Mesothelial cell of epicardium (in vitro differentiated cells): ENCODE results near the gene FBLIM1. TPM values are rescaled to one million over a fixed set of nuclear protein-coding genes. Genes with fewer than 3 reads are reported as not detected.

Source experiments
- DNase-seq, 2 experiments: peaks; one replicate each; pipeline ENCODE4 v3.0.0; 2021; ENCODE audit warnings: low spot score in 2 of 2; ENCODE audit not compliant: unreplicated experiment in 2 of 2
- H3K27ac Mint-ChIP-seq: 2 replicates; pipeline ENCODE4 v1.8.0; 2021; ENCODE audit warnings: mixed read lengths
- H3K27me3 Mint-ChIP-seq: 2 replicates; pipeline ENCODE4 v1.8.0; 2021; ENCODE audit warnings: low read depth, mixed read lengths
- H3K36me3 Mint-ChIP-seq: 2 replicates; pipeline ENCODE4 v1.8.0; 2021; ENCODE audit warnings: mixed read lengths
- H3K4me1 Mint-ChIP-seq: 2 replicates; pipeline ENCODE4 v1.8.0; 2021; ENCODE audit warnings: mixed read lengths
- H3K4me3 Mint-ChIP-seq: 2 replicates; pipeline ENCODE4 v1.8.0; 2021; ENCODE audit warnings: mild to moderate bottlenecking, moderate library complexity, mixed read lengths
- H3K9me3 Mint-ChIP-seq: 2 replicates; pipeline ENCODE4 v1.8.0; 2021; ENCODE audit warnings: mixed read lengths
- CTCF ChIP-seq: fragments of 200-600 bp; sonication (generic); IDR thresholded peaks from one replicate; pipeline ENCODE4 v1.5.0; 2021; ENCODE audit warnings: antibody characterized with exemption; ENCODE audit not compliant: unreplicated experiment
- total RNA-seq: library from RNA; stranded (reverse); gene quantifications from 3 replicates; pipeline ENCODE4 v1.2.1, GENCODE V29; 2021

The FBLIM1 gene
- total RNA-seq, 1 donor from 2014 or later: 103 TPM

DNA sequence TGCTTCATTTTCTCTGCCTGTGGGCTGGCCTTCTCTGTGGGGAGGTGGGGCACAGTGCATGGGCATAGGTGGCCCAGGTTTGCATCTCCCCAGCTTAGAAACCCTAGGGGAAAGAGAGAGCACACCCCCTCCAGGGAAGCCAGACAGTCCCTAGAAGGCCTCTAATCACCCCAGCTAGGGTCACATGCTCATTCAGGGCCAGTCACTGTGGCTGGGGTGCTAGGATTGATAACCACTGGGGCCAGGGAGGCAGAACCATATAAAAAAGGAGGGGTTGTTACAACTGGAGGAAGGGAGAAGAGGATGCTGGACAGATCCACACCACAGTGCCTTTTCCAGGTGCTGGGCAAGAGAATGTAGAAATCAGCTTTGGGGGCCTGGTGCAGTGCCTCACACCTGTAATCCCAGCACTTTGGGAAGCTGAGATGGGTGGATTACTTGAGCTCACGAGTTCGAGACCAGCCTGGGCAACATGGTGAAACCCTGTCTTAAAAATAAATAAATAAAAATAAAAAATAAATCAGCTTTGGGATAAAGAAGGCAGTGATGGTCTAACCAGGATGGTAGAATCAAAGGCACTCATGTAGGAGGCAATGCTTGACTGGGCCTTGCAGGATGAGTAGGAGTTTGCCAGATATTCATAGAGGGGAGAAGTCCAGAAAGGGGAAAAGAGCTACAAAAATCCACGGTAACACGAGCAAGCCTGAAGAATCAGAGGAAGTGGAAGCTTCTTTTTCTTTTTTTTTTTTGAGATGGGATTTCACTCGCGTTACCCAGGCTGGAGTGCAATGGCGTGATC, 19.5 kb downstream of the FBLIM1 start:
- Mint-ChIP-seq H3K27ac (no peak overlapping the region), H3K27me3 (no peaks in the 10 kb centered on the region), H3K36me3 (peaks cover 50% of the 10 kb centered on the region), H3K9me3 (no peaks in the 10 kb centered on the region), H3K4me3 (no peak overlapping the region), H3K4me1 (no peaks in the 10 kb centered on the region)
- no peak for TF ChIP-seq CTCF
- no peak for DNase-seq

DNA sequence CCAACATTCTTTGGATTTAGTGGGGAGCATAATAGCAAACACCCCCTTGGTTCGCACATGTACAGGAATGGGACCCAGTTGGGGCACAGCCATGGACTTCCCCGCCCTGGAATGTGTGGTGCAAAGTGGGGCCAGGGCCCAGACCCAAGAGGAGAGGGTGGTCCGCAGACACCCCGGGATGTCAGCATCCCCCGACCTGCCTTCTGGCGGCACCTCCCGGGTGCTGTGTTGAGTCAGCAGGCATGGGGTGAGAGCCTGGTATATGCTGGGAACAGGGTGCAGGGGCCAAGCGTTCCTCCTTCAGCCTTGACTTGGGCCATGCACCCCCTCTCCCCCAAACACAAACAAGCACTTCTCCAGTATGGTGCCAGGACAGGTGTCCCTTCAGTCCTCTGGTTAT, 27.1 kb downstream of the FBLIM1 start:
- Mint-ChIP-seq H3K36me3 (peaks cover 16% of the 10 kb centered on the region), H3K27ac (no peak overlapping the region), H3K27me3 (no peaks in the 10 kb centered on the region), H3K4me1 (peaks cover 2% of the 10 kb centered on the region), H3K9me3 (no peaks in the 10 kb centered on the region), H3K4me3 (no peak overlapping the region)
- TF ChIP-seq CTCF: no peak
- DNase-seq: no peak

DNA sequence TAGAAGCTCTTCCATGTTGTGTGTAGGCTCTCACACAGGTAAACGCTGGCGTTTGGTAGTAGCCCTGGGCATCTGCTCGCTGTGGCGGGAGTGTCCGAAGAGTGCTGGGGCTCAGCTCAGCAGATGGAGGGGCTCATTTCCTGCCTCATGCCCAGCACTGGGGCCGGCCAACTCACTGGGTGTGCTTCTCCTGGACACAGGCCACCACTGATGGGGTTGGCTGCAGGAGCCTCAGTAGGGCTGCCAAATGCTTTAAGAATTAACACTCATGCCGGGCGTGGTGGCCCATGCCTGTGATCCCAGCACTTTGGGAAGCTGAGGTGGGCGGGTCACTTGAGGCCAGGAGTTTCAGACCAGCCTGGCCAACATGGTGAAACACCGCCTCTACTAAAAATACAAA, 28.0 kb downstream of the FBLIM1 start:
- Mint-ChIP-seq H3K36me3 (peaks cover 11% of the 10 kb centered on the region), H3K27ac (peak overlapping the region; percentile 34), H3K4me3 (no peak overlapping the region), H3K4me1 (peaks cover 2% of the 10 kb centered on the region), H3K9me3 (no peaks in the 10 kb centered on the region), H3K27me3 (no peaks in the 10 kb centered on the region)
- TF ChIP-seq CTCF: no peak
- no peak for DNase-seq

DNA sequence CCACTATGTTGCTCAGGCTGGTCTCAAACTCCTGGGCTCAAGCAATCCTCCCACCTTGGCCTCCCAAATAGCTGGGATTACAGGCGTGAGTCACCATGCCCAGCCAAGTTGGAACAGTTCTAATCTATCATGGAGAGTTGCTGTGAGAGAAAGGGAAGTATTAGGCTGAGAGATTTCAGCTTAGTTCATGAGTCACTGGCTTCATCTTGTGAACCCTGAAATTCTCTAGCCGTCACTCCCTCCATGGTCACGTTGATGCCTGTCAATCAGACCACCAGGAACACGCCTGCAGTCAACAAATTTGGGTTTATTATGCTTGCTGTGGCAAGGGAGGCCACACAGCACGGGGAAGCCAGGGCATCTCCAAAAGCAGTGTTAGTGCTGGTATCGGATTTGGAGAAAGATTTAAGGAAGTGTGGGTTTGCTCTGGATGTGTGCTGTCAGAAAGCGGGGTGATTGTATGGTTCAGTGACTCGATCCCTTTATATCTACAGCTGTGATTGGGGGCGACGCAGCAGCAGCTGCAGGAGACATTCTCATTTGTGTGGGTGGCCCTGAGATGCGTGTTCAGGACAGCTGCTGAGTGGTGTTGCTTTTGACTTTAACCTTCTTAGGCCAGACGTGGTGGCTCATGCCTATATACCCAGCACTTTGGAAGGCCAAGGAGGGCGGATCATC, 30.2 kb downstream of the FBLIM1 start:
- TF ChIP-seq CTCF: no peak
- peak overlapping the region; percentile 45 for H3K27ac Mint-ChIP-seq
- no peaks in the 10 kb centered on the region for H3K27me3 Mint-ChIP-seq
- H3K4me3 Mint-ChIP-seq: no peak overlapping the region
- H3K4me1 Mint-ChIP-seq: peaks cover 16% of the 10 kb centered on the region
- DNase-seq: no peak
- peaks cover 10% of the 10 kb centered on the region for H3K36me3 Mint-ChIP-seq
- H3K9me3 Mint-ChIP-seq: no peaks in the 10 kb centered on the region

DNA sequence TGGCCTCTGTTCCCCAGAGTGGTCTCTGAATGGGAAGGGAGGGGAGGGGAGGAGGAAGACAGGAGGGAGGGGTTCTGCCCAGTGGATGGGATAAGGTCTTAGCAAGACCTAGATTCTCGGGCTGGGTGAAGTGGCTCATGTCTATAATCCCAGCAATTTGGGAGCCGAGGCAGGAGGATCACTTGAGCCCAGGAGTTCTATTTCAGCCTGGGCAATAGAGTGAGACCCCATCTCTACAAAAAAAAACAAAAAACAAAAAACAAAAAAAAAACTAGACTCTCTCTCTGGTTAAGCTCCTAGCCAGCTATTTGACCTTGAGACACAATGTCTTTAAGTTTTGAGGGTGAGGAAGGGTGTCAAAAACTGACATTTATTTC, 37.5 kb downstream of the FBLIM1 start:
- no peaks in the 10 kb centered on the region for H3K36me3 Mint-ChIP-seq
- H3K27me3 Mint-ChIP-seq: no peaks in the 10 kb centered on the region
- DNase-seq: no peak
- no peak overlapping the region for H3K4me3 Mint-ChIP-seq
- no peak for TF ChIP-seq CTCF
- peaks cover 71% of the 10 kb centered on the region for H3K4me1 Mint-ChIP-seq
- H3K27ac Mint-ChIP-seq: peak overlapping the region; percentile 96
- H3K9me3 Mint-ChIP-seq: no peaks in the 10 kb centered on the region
